Activated CD8-positive, alpha-beta memory T cell treated with anti-CD3 and anti-CD28 coated beads, Interleukin-2, amount 10 ng/mL, durations not matched to agents 7 days and 5 days (primary cell): ENCODE results near the gene DEFB123. TPM values are rescaled to one million over a fixed set of nuclear protein-coding genes. Genes with fewer than 3 reads are reported as not detected.

ENCODE experiments used
- ATAC-seq: fragments of 150-1000 bp; cut with Tn5 transposase; one replicate; pipeline ENCODE4 v1.10.0; 2021; ENCODE audit warnings: moderate library complexity
- CTCF ChIA-PET: fragments of 350-600 bp; sonication (Branson Sonifier 250); formaldehyde crosslinking; loops from one replicate; lab custom pipeline; 2021; ENCODE audit warnings: antibody characterized with exemption; lab: Charles Lee
- DNase-seq: peaks from one replicate; pipeline ENCODE4 v3.0.0-alpha.2; 2020
- H3K27ac Mint-ChIP-seq: one replicate; pipeline ENCODE4 v1.8.0; 2021; ENCODE audit warnings: mild to moderate bottlenecking, mixed read lengths
- H3K27me3 Mint-ChIP-seq: one replicate; pipeline ENCODE4 v1.8.0; 2021; ENCODE audit warnings: mixed read lengths
- H3K36me3 Mint-ChIP-seq: one replicate; pipeline ENCODE4 v1.8.0; 2021; ENCODE audit warnings: mild to moderate bottlenecking, mixed read lengths
- H3K4me1 Mint-ChIP-seq: one replicate; pipeline ENCODE4 v1.8.0; 2021; ENCODE audit warnings: mixed read lengths
- H3K4me3 Mint-ChIP-seq: one replicate; pipeline ENCODE4 v1.8.0; 2021; ENCODE audit warnings: mild to moderate bottlenecking, moderate library complexity, mixed read lengths
- H3K9me3 Mint-ChIP-seq: one replicate; pipeline ENCODE4 v1.8.0; 2022; ENCODE audit warnings: low read depth, mixed read lengths
- total RNA-seq, 2 experiments: library from RNA; stranded (reverse); gene quantifications; one replicate each; pipeline ENCODE4 v1.2.3, GENCODE V29; 2021

The DEFB123 gene
- total RNA-seq, 2 experiments from 2014 or later: not detected

DNA sequence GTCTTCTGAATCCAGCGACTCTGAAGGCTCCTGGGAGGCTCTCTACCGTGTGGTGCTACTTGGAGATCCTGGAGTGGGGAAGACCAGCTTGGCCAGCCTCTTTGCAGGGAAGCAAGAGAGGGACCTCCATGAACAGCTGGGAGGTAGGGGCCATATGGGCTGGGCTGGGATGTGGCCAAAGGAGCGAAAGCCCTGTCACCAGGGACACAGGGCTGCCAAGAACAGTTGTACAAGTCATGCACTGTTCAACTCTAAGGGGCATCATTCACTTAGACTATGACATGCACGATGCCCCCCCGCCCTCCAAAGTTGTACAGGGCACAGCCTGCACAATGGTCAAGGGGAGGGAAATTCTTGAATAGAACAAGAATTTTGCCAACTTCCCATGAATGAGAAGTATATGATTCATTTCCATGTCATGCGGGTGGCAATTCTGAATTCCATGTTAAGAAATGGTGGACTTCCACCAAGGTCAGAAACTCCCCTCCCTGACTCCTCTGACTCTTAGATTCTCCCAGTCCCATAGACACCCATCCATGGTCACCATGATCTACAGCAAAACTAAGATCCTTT, 36.3 kb downstream of the DEFB123 start:
- no peak for DNase-seq
- Mint-ChIP-seq H3K9me3 (peaks cover 2% of the 10 kb centered on the region), H3K27me3 (peaks cover 42% of the 10 kb centered on the region), H3K36me3 (peaks cover 2% of the 10 kb centered on the region), H3K27ac (no peak overlapping the region), H3K4me1 (no peaks in the 10 kb centered on the region), H3K4me3 (no peak overlapping the region)
- no peak for ATAC-seq
- CTCF ChIA-PET: no interaction called here

DNA sequence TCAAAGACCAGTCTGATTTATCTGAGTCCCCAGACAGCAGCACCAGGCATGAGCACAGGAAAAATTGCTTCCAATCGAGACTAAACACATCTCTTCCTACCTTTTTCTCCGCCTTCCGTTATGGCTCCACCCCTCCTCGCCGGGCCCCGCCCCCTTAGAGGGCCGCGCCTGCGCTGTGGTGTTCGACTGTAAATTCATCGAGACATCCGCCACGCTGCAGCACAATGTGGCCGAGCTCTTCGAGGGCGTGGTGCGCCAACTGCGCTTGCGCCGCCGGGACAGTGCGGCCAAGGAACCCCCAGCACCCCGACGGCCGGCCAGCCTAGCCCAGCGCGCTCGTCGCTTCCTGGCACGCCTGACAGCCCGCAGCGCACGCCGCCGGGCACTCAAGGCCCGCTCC, 43.6 kb downstream of the DEFB123 start:
- Mint-ChIP-seq H3K27me3 (peaks cover 36% of the 10 kb centered on the region), H3K4me3 (no peak overlapping the region), H3K36me3 (no peaks in the 10 kb centered on the region), H3K27ac (no peak overlapping the region), H3K4me1 (no peaks in the 10 kb centered on the region), H3K9me3 (no peaks in the 10 kb centered on the region)
- DNase-seq: no peak
- no peak for ATAC-seq
- CTCF ChIA-PET: no interaction called here

DNA sequence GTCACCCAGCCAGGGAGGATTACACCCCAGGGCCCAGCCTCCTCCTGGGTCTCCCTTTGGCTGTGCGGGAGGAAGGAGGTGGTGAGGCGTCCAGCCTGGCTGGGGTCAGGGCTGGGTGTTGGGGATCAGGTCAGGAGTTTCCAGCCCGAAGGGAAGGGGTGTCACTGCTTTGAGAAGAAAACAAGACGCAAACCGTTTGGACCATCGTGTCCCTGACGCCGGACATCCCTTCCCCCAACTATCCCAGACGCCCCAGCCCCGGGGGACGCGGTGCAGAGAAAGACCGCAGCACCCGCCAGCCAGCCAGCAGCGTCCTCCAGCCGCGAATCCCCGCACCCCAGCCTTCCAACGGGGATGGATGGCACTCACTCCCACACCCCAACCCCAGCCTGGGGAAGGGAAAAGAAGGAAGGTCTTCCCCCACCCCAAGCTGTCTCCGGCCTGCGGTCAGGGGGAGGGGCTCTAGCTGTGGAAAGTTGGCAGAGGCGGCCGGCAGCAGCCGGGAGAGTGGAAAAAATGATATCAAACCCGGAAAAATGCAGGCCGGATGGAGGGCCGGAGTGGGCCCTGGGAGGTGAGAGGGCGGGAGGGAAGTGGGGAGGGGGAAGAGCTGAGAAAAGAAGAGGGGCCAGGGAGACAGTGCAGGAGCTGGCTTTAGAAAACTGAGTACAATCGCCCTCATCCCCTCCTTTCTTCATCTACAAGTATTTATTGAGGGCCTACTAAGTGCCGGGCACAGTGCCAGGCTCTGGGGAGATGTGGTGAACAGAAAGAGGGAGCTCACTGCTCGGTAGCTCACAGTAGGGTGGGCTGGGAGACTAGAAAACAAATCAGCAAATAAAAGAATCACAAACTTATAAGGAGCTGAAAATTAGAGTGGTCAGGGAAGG, 45.3 kb downstream of the DEFB123 start:
- Mint-ChIP-seq H3K36me3 (no peaks in the 10 kb centered on the region), H3K27me3 (peaks cover 36% of the 10 kb centered on the region), H3K9me3 (no peaks in the 10 kb centered on the region), H3K4me3 (no peak overlapping the region), H3K4me1 (no peaks in the 10 kb centered on the region), H3K27ac (no peak overlapping the region)
- DNase-seq (no peak), ATAC-seq (no peak)
- CTCF ChIA-PET: interaction anchor here (6.7 kb wide), 1 partner anchor 16 kb away, joined by 42 read pairs; no protein-coding TSS in a partner anchor

- no peaks in the 10 kb centered on the region for H3K36me3 Mint-ChIP-seq
- H3K4me1 Mint-ChIP-seq: no peaks in the 10 kb centered on the region
- H3K27ac Mint-ChIP-seq: no peak overlapping the region
- no peak overlapping the region for H3K4me3 Mint-ChIP-seq
- DNase-seq: no peak
- CTCF ChIA-PET: interaction anchor here (6.7 kb wide), 1 partner anchor 14 kb away, joined by 42 read pairs; no protein-coding TSS in a partner anchor
- ATAC-seq: no peak
- peaks cover 36% of the 10 kb centered on the region for H3K27me3 Mint-ChIP-seq
- H3K9me3 Mint-ChIP-seq: no peaks in the 10 kb centered on the region
Observed at GRCh38 chr20:31488115-31488514, 47.7 kb downstream of the DEFB123 start.

- Mint-ChIP-seq H3K27me3 (peaks cover 29% of the 10 kb centered on the region), H3K36me3 (no peaks in the 10 kb centered on the region), H3K9me3 (no peaks in the 10 kb centered on the region), H3K4me1 (no peaks in the 10 kb centered on the region), H3K27ac (no peak overlapping the region), H3K4me3 (no peak overlapping the region)
- DNase-seq: no peak
- CTCF ChIA-PET: interaction anchor here (6.7 kb wide), 1 partner anchor 13 kb away, joined by 42 read pairs; no protein-coding TSS in a partner anchor
- ATAC-seq: no peak
Observed at GRCh38 chr20:31489152-31489551, 48.7 kb downstream of the DEFB123 start.

DNA sequence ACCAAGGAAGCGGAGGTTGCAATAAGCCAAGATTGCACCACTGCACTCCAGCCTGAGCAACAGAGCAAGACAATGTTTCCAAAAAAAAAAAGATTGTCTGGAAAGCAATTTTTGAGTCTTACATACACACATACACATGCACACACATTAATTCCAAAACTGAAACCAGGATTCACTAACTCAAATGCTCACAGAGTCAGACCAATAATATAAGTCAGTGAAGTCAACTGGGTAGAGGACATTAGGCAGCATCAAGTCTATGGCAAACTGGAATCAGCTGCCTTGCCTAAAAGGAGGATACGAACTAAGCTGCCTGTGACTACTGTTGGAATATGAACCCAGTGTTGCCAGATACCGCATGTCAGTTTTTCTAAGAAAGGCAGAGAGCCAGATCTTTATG, 50.3 kb downstream of the DEFB123 start:
- CTCF ChIA-PET: interaction anchor here (1.4 to 6.7 kb wide), 2 partner anchors 11 to 24 kb away, joined by 3 to 42 read pairs; partner anchors contain the start of gene HM13
- H3K4me3 Mint-ChIP-seq: no peak overlapping the region
- no peak overlapping the region for H3K27ac Mint-ChIP-seq
- peaks cover 30% of the 10 kb centered on the region for H3K27me3 Mint-ChIP-seq
- no peaks in the 10 kb centered on the region for H3K4me1 Mint-ChIP-seq
- H3K36me3 Mint-ChIP-seq: no peaks in the 10 kb centered on the region
- ATAC-seq (no peak), DNase-seq (no peak)
- H3K9me3 Mint-ChIP-seq: no peaks in the 10 kb centered on the region

DNA sequence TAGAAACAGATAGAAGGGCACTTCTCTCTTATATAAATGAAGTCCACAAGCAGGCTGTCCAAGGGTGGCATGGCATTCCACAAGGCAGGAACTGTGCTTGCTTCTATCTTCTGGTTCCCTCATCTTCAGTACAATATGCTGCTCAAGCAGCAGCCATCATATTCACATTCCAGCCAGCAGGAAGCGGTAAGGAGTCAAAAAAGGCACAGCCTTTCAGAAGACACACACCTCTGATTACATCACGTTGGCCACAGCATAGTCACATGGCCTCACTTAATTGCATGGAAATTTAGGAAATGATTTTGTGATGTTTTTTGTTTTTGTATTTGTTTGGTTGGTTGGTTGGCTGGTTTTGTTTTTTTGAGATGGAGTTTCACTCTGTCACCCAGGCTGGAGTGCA, 53.7 kb downstream of the DEFB123 start:
- Mint-ChIP-seq H3K27ac (no peak overlapping the region), H3K36me3 (no peaks in the 10 kb centered on the region), H3K4me3 (no peak overlapping the region), H3K27me3 (peaks cover 25% of the 10 kb centered on the region), H3K9me3 (no peaks in the 10 kb centered on the region), H3K4me1 (no peaks in the 10 kb centered on the region)
- CTCF ChIA-PET: interaction anchor here (1.4 kb wide), 1 partner anchor 9 kb away, joined by 5 read pairs; no protein-coding TSS in a partner anchor
- DNase-seq: no peak
- no peak for ATAC-seq

- CTCF ChIA-PET: no interaction called here
- ATAC-seq (no peak), DNase-seq (no peak)
- no peaks in the 10 kb centered on the region for H3K36me3 Mint-ChIP-seq
- no peak overlapping the region for H3K27ac Mint-ChIP-seq
- no peak overlapping the region for H3K4me3 Mint-ChIP-seq
- peaks cover 25% of the 10 kb centered on the region for H3K27me3 Mint-ChIP-seq
- H3K9me3 Mint-ChIP-seq: no peaks in the 10 kb centered on the region
- no peaks in the 10 kb centered on the region for H3K4me1 Mint-ChIP-seq
Observed at GRCh38 chr20:31496761-31497295, 56.4 kb downstream of the DEFB123 start.

DNA sequence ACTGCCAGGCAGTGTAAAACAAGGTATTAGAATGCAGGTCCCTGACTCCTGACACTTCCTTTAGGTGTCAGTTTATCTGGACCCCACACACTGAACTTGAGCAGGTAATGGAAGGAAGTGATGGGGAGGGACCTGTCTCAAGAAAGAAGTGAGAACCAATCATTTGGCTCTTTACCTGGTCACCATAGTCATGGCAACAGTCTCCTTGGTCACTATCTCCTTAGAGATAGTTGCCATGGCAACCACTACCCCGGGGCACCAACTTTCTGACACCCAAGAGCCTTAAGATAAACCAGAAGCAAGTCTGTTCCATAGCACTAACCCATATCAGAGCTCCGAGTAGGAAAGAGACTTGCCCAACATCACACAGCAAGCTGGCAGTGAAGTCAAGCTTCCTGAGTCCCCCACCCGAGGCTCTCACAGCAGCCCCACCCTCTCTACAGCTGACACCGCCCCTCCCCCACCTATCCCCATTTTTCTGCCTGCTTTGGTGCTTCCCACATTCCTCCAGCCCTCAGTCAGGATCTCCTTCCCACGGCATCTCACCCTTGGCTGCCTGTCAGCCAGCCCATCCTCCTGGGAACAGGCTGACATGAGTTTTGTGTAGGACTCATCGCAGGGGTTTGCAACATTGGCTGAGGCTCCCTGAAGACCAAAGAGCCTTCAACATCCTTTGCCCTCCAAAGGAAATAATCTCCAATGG, 57.6 kb downstream of the DEFB123 start:
- Mint-ChIP-seq H3K4me3 (no peak overlapping the region), H3K36me3 (no peaks in the 10 kb centered on the region), H3K27me3 (peaks cover 25% of the 10 kb centered on the region), H3K27ac (no peak overlapping the region), H3K4me1 (peaks cover 2% of the 10 kb centered on the region), H3K9me3 (no peaks in the 10 kb centered on the region)
- ATAC-seq (no peak), DNase-seq (no peak)
- CTCF ChIA-PET: no interaction called here

Other genes starting within 250 kb of the DEFB123 start
- gene DEFB115, start 183.0 kb upstream of the DEFB123 start, total RNA-seq: not detected
- not detected for gene DEFB116, start 132.0 kb upstream of the DEFB123 start, total RNA-seq
- gene DEFB118, start 72.0 kb upstream of the DEFB123 start, total RNA-seq: not detected
- gene DEFB119, start 50.0 kb upstream of the DEFB123 start, total RNA-seq: not detected
- gene DEFB121, start 34.4 kb upstream of the DEFB123 start, total RNA-seq: not detected
- gene DEFB124, start 34.5 kb downstream of the DEFB123 start, total RNA-seq: not detected
- gene REM1, start 34.7 kb downstream of the DEFB123 start, total RNA-seq: not detected
- gene HM13, start 73.8 kb downstream of the DEFB123 start, total RNA-seq: 100 to 1,000 TPM; 151 to 152 TPM
- not detected for gene ID1, start 164.7 kb downstream of the DEFB123 start, total RNA-seq
- not detected for gene COX4I2, start 197.3 kb downstream of the DEFB123 start, total RNA-seq